Stimulated activated CD4-positive, alpha-beta T cell treated with anti-CD3 and anti-CD28 coated beads, Interleukin-1b, Interleukin-23, amount 100 ng/mL, for 48 hours (primary cell): ENCODE measurements around the gene VAC14.

Experiments used
- DNase-seq: peaks from one replicate; pipeline ENCODE4 v3.0.0-alpha.2; 2020

Gene VAC14

GRCh38 chr16:70740914-70741782, 59.8 kb downstream of the VAC14 start:
- no peak for DNase-seq

DNA sequence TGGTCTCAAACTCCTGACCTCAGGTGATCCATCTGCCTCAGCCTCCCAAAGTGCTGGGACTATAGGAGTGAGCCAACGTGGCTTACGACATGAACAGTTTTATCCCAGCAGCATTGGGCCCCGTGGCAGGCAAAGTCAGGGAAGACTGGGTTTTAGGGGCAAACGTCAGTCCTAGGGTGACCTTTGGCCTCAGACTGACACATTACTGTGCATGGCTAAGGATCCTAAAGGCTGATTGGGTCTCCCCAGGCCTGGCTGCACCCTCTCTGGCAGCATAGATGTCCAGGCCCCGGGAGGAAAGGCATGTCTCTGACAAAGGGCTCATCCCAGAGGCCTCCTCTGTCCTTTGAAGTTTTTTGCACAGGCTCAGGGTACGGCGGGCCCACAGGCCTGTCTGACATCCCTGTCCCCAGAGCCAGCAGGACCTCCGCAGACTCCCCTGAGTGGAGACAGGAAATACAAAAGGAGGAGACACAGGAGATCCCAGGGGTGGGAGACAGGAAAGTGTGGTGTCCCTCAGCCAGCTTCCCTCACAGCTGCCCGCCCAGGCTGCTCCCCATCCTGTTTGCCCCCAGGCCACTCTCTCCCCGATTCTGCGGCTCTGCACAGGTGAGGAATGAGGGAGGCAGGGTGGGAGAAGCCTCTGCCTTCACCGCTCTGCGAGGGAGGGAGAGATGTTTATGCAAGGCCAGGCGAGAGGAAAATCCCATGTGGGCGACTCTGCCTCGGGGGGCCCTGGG, 60.6 kb downstream of the VAC14 start:
- no peak for DNase-seq

GRCh38 chr16:70739389-70739788, 61.6 kb downstream of the VAC14 start:
- no peak for DNase-seq

- DNase-seq = peak; percentile 55
Measured at GRCh38 chr16:70738083-70738977, 62.6 kb downstream of the VAC14 start.

DNA sequence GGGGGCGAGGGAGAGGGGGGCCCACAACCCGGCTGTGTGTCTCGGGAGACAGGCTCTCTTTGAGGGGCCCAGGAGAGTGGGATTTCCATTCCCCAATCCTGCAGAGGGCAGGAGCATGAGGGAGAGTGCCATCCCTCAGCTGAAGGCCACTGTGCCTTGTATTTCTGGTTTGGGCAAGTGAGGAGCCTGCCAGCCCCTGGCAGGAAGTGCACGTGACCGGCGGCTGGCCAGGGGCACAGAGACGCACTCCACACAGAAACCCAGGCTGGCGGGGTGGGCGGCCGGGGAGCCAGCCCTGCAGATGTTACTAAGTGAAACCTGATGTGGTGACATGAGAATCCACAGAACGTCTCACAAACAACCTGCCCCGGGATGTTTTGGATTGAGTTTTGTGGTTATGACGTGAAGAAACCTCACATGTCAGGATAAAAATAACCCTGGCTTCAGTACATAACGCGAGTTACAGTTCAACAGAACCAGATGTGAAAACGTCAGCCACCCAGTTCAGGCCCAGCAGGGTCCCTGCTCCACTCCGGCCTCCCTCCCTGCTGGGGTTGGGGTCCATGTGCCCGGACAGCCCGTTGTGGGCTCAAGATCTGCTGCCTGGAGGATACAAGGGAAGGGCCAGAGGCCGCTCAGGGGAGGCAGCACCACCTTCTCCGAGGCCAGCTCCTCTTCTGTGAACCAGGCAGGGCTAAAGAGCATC, 63.4 kb downstream of the VAC14 start:
- DNase-seq = peak; percentile 88

- no peak for DNase-seq
Measured at GRCh38 chr16:70736465-70737376, 64.2 kb downstream of the VAC14 start.

- no peak for DNase-seq
Measured at GRCh38 chr16:70735141-70735979, 65.6 kb downstream of the VAC14 start.

DNA sequence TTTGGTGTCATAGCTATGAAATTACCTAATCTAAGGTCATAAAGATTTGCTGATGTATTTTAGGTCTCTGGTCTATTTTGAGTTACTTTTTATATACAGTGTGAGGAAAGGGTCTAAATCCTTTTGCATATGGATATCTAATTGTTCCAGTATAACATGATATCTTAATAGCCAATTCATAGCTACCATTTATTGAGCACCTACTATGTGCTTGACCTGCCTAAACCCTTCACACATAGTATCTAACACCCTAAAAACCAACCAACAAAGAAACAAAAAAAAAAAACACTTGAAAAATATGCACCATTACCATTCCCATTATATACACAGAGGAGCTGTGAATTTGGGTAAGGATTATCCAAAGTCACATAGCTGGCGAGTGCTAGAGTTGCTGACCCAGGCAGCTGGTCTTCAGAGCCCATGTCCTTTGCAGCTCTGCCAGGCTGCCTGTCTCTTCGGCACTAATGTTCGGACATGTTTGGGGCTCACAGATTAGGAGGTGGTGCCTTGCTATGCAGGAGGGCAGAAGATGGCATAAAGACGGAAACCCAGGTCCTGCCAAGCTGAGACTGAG, 66.3 kb downstream of the VAC14 start:
- DNase-seq = no peak

DNA sequence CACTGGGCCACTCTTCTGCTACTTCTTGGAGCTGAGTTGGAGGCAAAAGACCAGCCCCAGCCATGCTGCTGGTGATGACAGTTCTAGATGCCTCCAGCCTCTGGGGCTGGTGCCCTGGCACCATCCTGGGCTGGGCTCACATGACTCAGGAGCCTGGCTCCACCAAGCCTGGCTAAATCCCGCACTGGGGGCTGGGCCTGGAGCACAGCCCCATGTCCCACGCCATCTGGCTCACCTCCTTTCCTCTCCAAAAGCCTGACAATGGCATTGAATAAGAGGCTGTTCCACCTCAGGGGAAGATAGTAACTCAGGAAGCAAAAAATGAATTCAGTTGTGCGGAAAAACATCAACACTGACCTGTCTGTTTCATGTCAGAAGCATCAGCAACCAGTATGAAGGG, 70.0 kb downstream of the VAC14 start:
- DNase-seq = no peak

GRCh38 chr16:70730031-70730430, 70.9 kb downstream of the VAC14 start:
- no peak for DNase-seq

- DNase-seq = no peak
Measured at GRCh38 chr16:70729292-70729691, 71.7 kb downstream of the VAC14 start.

DNA sequence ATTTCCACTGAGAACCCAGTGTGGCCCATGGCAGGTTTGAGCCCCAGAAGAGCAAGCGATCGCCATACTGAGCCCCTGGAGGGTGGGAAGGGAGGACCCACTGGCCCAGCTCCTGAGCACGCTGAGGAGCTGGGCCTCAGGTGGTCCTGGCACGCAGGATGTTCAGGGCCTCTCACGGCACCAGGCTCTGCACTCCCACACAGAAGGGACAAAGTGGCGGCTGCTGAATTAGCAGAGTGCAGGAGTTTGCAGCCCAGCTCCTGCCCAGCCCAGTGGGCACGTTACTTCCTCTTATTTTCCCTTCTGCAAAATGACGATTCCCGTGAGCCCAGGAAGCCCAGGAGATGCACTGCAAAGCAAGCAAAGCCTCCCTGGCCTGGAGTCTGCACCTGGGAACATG, 72.8 kb downstream of the VAC14 start:
- DNase-seq = no peak

GRCh38 chr16:70726892-70727361, 74.0 kb downstream of the VAC14 start:
- DNase-seq = no peak

DNA sequence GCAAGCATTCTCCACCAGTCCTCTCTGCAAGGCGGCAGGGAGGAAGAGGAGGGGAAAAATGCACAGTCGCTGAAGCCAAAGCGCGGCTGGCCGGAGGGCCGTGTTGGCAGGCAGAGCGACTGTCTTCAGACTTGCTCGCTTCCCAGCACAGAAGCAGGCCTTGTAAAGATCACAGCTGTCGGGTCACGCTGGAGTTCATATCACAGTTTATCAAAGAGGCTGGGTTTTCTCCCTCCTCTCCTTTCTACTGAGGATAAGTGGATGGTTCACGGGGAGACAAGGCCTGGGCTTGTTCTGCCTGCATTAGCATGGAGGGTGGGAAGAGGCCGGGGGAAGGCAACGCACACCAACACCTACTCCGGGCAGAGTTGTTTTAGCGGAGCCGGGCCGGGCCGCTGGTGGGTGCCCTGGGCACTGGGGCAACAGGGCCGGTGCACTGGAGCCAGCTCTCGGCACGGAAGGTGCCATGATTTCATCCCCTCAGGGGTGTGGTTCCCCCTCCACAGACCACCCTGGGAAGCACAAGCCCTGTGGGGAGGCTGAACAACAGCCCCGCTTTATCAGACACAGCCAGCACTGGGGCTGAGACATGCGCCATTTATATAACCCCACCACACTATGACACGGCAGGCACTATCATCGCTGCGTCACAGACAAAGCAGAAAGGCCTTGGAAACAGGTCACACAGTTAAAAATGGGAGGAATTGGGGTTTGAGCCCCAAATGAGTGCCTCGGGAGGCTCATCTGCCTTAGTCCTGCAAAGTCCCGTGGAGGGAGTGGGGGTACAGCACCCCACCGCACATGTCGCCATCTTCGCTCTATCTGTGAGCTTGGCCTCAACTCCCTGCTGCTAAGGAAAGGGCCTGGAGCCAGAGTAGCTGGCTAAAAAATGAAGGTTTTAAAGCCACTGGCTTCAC, 74.8 kb downstream of the VAC14 start:
- no peak for DNase-seq

- no peak for DNase-seq
Measured at GRCh38 chr16:70725024-70725911, 75.7 kb downstream of the VAC14 start.

- no peak for DNase-seq
Measured at GRCh38 chr16:70724146-70725023, 76.6 kb downstream of the VAC14 start.

DNA sequence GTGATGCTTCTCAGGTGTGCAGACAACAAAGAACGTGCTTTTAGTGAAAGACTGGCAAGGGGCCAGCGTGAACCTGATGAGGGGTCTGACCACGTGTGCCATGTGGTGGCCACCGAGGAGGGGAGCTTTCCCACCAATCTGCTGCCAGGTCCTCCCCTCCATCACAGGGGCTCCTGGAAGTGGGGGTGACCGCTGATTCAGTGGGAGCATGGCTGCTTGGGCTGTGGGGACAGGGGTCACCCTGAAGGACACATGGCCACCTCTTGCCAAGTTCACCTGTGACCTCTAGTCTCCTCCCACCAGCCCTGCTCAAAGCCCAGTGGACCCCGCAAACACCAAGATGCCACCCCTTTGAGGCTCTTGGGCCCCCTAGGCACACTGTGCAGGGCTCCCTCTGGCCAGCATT, 77.2 kb downstream of the VAC14 start:
- DNase-seq = no peak
